Cardiac atrium fibroblast (primary cell): Measurements from ENCODE around the gene MAGEB4. TPM values are rescaled to one million over a fixed set of nuclear protein-coding genes. Genes with fewer than 3 reads are reported as not detected.

Experiments used
- total RNA-seq: library from RNA; depleted of rRNA; stranded (reverse); fragments of >200 nt; gene quantifications from 2 replicates; pipeline ENCODE4 v1.2.3, GENCODE V29; 2015

The MAGEB4 gene
- not detected in 2 replicates for total RNA-seq

GRCh38 chrX:30241724-30242415 lies at the start of gene MAGEB4:
MAGEB4 (plus strand) TSS chrX:30242000; CDS start chrX:30242136, 136 bp downstream.

GRCh38 chrX:30215357-30215843 lies 26.4 kb upstream of the MAGEB4 start, which contains the start of gene MAGEB2:
MAGEB2 (plus strand) TSS chrX:30215563; CDS start chrX:30218581, 3,018 bp downstream.

GRCh38 chrX:30230395-30230794 lies 11.4 kb upstream of the MAGEB4 start, which contains the start of gene MAGEB3:
MAGEB3 (plus strand) TSS chrX:30230657; CDS start chrX:30235925, 5,268 bp downstream.

GRCh38 chrX:30246769-30247489 lies 5.1 kb downstream of the MAGEB4 start, which contains the start of gene MAGEB1:
MAGEB1 (plus strand) TSS chrX:30247146; CDS start chrX:30250494, 3,348 bp downstream.

Other genes starting within 250 kb of the MAGEB4 start
- gene MAGEB2, start 26.4 kb upstream of the MAGEB4 start, total RNA-seq, result not detected in 2 replicates
- not detected in 2 replicates for gene MAGEB3, start 11.3 kb upstream of the MAGEB4 start, total RNA-seq
- not detected in 2 replicates for gene MAGEB1, start 5.1 kb downstream of the MAGEB4 start, total RNA-seq
- gene NR0B1, start 67.4 kb downstream of the MAGEB4 start, total RNA-seq, result not detected in 2 replicates